NCI-H2171 treated with DMSO at 0.1 percent for 48 hours (cell line): ENCODE results near the gene ODAM.
"Not testable (repeated sequence)": the region's sequence is repeated elsewhere in the genome, so short reads cannot be mapped to it uniquely, and the experiment has no call there.

Experiments used
- DNase-seq: peaks from one replicate; lab custom pipeline; 2025; lab: John Stamatoyannopoulos, UW

The ODAM gene

GRCh38 chr4:70221818-70222217, 26.3 kb downstream of the ODAM start:
- not testable (repeated sequence) for DNase-seq

- DNase-seq, result no peak
Measured at GRCh38 chr4:70225824-70226223, 30.3 kb downstream of the ODAM start, which contains the start of gene FDCSP. FDCSP (plus strand) TSS chr4:70226124; CDS start chr4:70231195, 5,071 bp downstream.

- DNase-seq, result no peak
Measured at GRCh38 chr4:70236125-70236524, 40.6 kb downstream of the ODAM start.

- no peak for DNase-seq
Measured at GRCh38 chr4:70239131-70239883, 43.8 kb downstream of the ODAM start.

- no peak for DNase-seq
Measured at GRCh38 chr4:70239884-70240591, 44.5 kb downstream of the ODAM start.

- not testable (repeated sequence) for DNase-seq
Measured at GRCh38 chr4:70242297-70242696, 46.8 kb downstream of the ODAM start, which contains the start of gene CSN3. CSN3 (plus strand) TSS chr4:70242597; CDS start chr4:70244820, 2,223 bp downstream.

- no peak for DNase-seq
Measured at GRCh38 chr4:70243091-70243490, 47.6 kb downstream of the ODAM start.

- no peak for DNase-seq
Measured at GRCh38 chr4:70251250-70251944, 55.9 kb downstream of the ODAM start.

- no peak for DNase-seq
Measured at GRCh38 chr4:70251945-70252277, 56.4 kb downstream of the ODAM start.
